Stimulated activated CD8-positive, alpha-beta memory T cell treated with anti-CD3 and anti-CD28 coated beads, Interleukin-4, amount 100 ng/mL, for 48 hours (primary cell): ENCODE results near the gene TK2.
"Not testable (repeated sequence)": the region's sequence is repeated elsewhere in the genome, so short reads cannot be mapped to it uniquely, and the experiment has no call there.

Experiments
- DNase-seq: peaks from one replicate; pipeline ENCODE4 v3.0.0-alpha.2; 2020

Gene TK2

GRCh38 chr16:66569827-66570405 lies 20.0 kb upstream of the TK2 start:
- DNase-seq, result no peak

DNA sequence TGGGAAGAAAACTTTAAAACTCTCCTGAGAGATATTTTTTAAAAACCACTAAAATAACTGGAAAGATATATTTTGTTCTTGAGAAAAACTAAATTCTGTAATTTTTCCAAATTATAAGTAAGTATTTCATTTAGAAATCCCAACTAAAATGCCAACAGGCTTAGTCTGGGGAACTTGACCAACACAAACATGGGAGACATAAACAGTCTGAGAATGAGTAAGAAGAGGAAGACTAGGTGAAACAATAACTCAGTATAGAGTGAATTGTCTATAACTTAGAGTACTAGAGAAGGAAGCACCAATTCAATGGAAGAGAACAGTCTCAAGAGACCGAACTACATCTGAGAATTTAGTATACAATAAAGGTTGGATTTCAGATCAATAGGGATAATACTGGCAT lies 19.2 kb upstream of the TK2 start:
- DNase-seq, result no peak

GRCh38 chr16:66568355-66568754 lies 18.4 kb upstream of the TK2 start:
- no peak for DNase-seq

- not testable (repeated sequence) for DNase-seq
Measured at GRCh38 chr16:66567270-66567669, 17.3 kb upstream of the TK2 start.

DNA sequence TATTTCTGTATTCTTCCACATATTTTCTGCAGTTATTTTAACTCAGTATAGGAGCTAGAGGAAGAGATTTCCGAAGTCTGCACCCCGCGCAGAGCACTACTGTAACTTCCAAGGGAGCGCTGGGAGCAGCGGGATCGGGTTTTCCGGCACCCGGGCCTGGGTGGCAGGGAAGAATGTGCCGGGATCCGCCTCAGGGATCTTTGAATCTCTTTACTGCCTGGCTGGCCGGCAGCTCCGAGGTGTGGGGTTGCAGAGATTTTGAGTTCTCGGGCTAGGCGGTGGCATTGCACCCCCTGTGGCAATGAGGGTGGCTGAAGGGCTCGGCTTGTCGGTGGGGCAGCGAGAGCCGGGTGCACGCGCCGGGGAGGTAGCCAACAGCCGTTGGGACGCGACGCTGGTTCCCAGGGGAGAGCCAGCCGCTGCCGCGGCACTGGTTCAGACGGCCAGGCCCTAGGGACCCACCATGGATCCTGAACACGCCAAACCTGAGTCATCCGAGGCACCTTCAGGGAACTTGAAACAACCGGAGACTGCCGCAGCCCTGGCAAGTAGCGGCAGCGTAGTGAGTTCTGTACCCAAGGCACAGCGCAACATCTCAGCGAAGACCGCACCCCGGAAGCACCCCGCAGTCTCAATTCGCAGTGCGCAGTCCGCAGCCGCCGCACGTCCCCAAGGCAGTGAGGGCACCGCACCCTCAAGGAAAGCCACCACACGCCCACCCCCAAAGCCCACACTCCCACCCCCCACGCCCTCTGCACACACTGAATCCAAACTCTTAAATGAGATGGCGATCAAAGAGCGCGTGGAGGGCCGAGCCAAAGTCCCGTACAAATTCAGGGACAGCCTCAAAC lies 16.4 kb upstream of the TK2 start, which contains the start of gene CMTM1:
Gene CMTM1 (plus strand): TSS at position 389 of the 851 bp plus-strand sequence. CDS start 75 bp downstream, at position 464.
- DNase-seq, result no peak

- no peak for DNase-seq
Measured at GRCh38 chr16:66563574-66564334, 13.8 kb upstream of the TK2 start.

- no peak for DNase-seq
Measured at GRCh38 chr16:66562986-66563385, 13.1 kb upstream of the TK2 start.

DNA sequence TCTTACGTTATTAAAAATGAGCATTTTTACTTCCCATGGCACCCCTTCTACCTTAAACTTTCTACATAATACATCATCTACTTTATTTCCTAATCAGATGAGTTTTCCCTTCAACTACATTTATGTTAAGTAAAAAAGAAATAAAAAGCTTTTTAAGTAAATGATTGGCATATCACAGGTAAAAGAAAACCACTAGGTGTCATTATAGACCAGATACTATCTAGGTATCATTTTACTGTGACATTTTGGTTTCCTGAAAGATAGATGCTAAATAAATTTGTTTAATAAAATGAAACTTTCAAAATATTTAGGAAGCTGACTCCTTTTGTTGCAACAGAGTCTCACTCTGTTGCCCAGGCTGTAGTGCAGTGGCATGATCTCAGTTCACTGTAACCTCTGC lies 12.5 kb upstream of the TK2 start:
- no peak for DNase-seq

DNA sequence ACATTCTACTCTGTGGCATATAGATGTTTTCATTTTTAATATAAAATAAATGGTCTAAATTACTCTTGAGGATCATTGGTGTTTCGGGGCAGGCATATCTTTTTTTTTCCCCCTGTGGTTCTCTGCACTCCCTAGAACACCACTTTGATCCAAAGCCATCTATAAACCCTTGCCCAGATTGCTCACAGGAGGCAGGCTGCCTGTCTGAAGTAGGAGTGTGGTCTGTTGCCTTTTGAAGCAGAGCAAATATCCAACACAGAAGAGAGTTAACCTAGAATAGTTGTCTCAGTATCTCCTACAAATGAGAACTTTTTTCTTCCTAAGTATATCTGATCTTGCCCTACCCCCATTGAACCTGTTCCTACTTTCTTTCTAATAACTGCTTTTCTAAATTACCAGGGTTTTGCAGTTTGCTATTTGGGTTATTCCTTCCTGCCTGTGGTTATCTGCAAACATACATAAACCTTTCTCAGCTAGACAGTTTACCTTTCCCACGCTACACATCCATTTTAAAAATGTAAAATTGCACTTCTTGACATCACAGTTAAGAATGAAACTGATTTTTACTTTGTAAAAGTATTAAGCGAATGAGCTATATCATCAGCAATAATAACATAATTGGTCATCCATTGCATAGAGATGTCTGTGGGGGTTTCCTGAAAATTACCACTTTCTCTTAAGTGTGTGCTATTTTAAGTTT lies 11.6 kb upstream of the TK2 start:
- DNase-seq, result no peak

- no peak for DNase-seq
Measured at GRCh38 chr16:66560107-66560506, 10.2 kb upstream of the TK2 start.

DNA sequence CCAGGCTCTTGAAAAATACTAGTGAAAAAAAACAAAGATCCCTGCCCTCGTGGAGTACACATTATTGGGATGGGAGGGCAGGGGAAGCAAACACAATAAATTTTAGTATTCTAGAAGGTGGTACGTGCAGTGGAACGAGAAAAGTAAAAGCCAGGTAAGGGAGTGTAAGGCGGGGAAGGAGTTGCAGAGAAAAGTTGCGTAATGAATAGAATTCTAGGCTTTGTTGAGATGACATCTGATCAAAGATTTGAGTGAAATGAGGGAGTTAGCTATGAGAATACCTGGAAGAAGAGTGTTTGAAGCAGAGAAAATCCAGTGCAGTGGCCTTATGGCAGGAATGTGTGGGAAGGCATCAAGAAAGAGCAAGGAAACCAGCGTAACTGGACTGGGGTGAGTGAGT lies 4.6 kb upstream of the TK2 start:
- no peak for DNase-seq

GRCh38 chr16:66554021-66554420 lies 4.1 kb upstream of the TK2 start:
- no peak for DNase-seq

- DNase-seq, result no peak
Measured at GRCh38 chr16:66553223-66553622, 3.3 kb upstream of the TK2 start.

- peak; percentile 92 for DNase-seq
Measured at GRCh38 chr16:66552286-66553177, 2.6 kb upstream of the TK2 start, which contains the start of gene CKLF. Gene CKLF (plus strand): TSS chr16:66552576. CDS start chr16:66552716, 140 bp downstream.

GRCh38 chr16:66551788-66552285 lies 1.9 kb upstream of the TK2 start:
- DNase-seq, result peak; percentile 44

DNA sequence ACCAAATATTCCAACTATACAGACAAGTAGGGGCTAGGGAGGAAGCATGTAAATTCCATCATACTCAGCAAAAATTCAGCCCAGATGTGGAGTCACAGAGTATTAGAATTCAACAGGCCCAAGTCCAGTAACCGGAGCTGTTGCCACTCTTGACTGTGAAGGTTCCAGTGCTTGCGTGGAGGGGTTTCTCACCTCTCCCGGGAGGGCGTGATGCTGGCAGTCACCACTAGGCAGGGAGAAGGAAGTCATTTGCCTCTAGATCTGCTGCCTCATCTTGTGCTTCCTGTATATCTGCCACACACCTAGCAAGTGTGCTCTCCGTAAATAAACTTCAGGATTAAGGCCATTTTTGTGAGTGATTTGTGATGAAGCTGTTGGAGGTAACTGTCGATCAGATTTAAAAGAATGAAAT lies 1.4 kb upstream of the TK2 start:
- DNase-seq, result peak; percentile 71

DNA sequence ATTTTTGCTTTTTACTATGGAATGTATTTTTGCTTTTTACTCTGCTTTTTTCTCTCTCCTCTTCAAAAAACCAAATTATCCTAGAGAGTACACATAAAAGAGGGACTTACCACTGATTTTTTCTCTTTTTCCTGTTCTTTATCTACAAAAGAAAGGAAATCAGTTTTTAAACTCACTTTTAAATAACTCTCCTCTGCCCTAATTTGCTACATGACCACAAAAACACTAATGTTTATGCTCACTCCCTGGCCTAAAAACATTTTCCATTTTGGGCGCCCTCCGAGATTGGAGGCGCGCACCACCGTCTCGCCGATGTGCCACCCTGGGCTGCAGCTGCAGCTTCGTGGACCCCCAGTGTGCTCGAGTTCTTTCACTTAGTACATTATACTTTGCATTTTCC lies 1.1 kb downstream of the TK2 start:
- DNase-seq, result no peak

DNA sequence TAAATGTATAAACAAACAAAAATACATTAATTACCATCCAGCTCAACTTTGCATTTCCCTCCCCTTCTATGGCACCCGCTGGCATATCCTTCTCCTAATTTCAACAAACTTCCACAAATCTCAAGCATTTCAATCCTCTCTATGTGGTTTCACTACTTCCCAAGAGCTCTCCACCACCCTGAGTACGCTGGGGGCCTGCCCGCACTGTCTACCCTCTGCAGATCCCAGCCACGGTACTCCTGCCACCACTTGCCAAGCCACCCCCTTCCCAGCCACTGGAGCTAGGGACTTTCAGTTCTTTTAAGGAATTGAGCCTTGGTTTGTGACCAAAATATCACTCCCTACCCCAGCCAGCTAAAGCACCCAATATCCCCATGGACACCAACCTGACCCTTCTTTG lies 1.9 kb downstream of the TK2 start:
- DNase-seq, result no peak

GRCh38 chr16:66547101-66547989 lies 2.6 kb downstream of the TK2 start:
- no peak for DNase-seq

GRCh38 chr16:66544016-66544757 lies 5.7 kb downstream of the TK2 start:
- DNase-seq, result no peak
